Lower leg skin (tissue), 3 donors: ENCODE results near the gene USP14.
"Not testable (repeated sequence)": the region's sequence is repeated elsewhere in the genome, so short reads cannot be mapped to it uniquely, and the experiment has no call there.

ENCODE experiments used
- CTCF ChIP-seq, 3 donors: fragments of 450-650 bp; IDR thresholded peaks; one replicate each; pipeline ENCODE4 v1.5.1; 2016; ENCODE audit warnings: antibody characterized with exemption in 3 of 3, mild to moderate bottlenecking in 3 of 3, moderate library complexity in 2 of 3
- POLR2A ChIP-seq, 2 donors: fragments of 450-650 bp; IDR thresholded peaks; one replicate each; pipeline ENCODE4 v1.6.1; 2016 to 2017; ENCODE audit warnings: antibody characterized with exemption in 2 of 2, mild to moderate bottlenecking in 1 of 2, moderate library complexity in 1 of 2

GRCh38 chr18:120539-121260 lies 37.7 kb upstream of the USP14 start:
- not testable (repeated sequence) for TF ChIP-seq CTCF, POLR2A (IDR thresholded peaks at IDR 0.05)
